NCI-H1048 (cell line): Measurements from ENCODE around the gene RAB6B.
"Not testable (repeated sequence)": the region's sequence is repeated elsewhere in the genome, so short reads cannot be mapped to it uniquely, and the experiment has no call there.

Source experiments
- DNase-seq: peaks from one replicate; lab custom pipeline; 2025; lab: John Stamatoyannopoulos, UW

Gene RAB6B

GRCh38 chr3:133812872-133813271, 82.8 kb downstream of the RAB6B start:
- DNase-seq, result no peak

- DNase-seq, result peak; percentile 80
Measured at GRCh38 chr3:133805702-133806475, 89.8 kb downstream of the RAB6B start, which contains the start of gene SRPRB. SRPRB (plus strand) TSS chr3:133805815; CDS start chr3:133805849, 34 bp downstream.

GRCh38 chr3:133805384-133805701, 90.3 kb downstream of the RAB6B start:
- DNase-seq, result no peak

GRCh38 chr3:133804896-133805295, 90.8 kb downstream of the RAB6B start:
- DNase-seq, result no peak

- no peak for DNase-seq
Measured at GRCh38 chr3:133803469-133803868, 92.2 kb downstream of the RAB6B start.

- no peak for DNase-seq
Measured at GRCh38 chr3:133799794-133800585, 95.7 kb downstream of the RAB6B start.

- DNase-seq, result no peak
Measured at GRCh38 chr3:133797396-133798105, 98.1 kb downstream of the RAB6B start.

- DNase-seq, result no peak
Measured at GRCh38 chr3:133792171-133792763, 103.4 kb downstream of the RAB6B start.

- DNase-seq, result no peak
Measured at GRCh38 chr3:133788024-133788423, 107.7 kb downstream of the RAB6B start.

- no peak for DNase-seq
Measured at GRCh38 chr3:133783762-133784161, 111.9 kb downstream of the RAB6B start.

- DNase-seq, result no peak
Measured at GRCh38 chr3:133782454-133782853, 113.2 kb downstream of the RAB6B start.

- DNase-seq, result no peak
Measured at GRCh38 chr3:133781570-133781969, 114.1 kb downstream of the RAB6B start.

GRCh38 chr3:133780756-133781155, 114.9 kb downstream of the RAB6B start:
- not testable (repeated sequence) for DNase-seq

- DNase-seq, result no peak
Measured at GRCh38 chr3:133779626-133780203, 116.0 kb downstream of the RAB6B start.

- DNase-seq, result no peak
Measured at GRCh38 chr3:133777807-133778568, 117.7 kb downstream of the RAB6B start.

- DNase-seq, result no peak
Measured at GRCh38 chr3:133776794-133777438, 118.8 kb downstream of the RAB6B start.

- no peak for DNase-seq
Measured at GRCh38 chr3:133775835-133776234, 119.8 kb downstream of the RAB6B start.

GRCh38 chr3:133775309-133775708, 120.4 kb downstream of the RAB6B start:
- DNase-seq, result no peak
